Ectodermal cell (in vitro differentiated cells): ENCODE measurements around the gene PFKL.

ENCODE experiments used
- H3K27ac ChIP-seq: 2 replicates; pipeline ENCODE4 v1.7.0; 2013; ENCODE audit warnings: mild to moderate bottlenecking, low read depth, low read length; ENCODE audit not compliant: insufficient read depth, poor library complexity, severe bottlenecking
- H3K27me3 ChIP-seq: 2 replicates; pipeline ENCODE4 v1.7.0; 2013; ENCODE audit warnings: mild to moderate bottlenecking, low read length; ENCODE audit not compliant: insufficient read depth, control insufficient read depth, poor library complexity, severe bottlenecking
- H3K36me3 ChIP-seq: one replicate; pipeline ENCODE4 v1.7.0; 2013; ENCODE audit warnings: low read length; ENCODE audit not compliant: control insufficient read depth, insufficient read depth
- H3K4me1 ChIP-seq: one replicate; pipeline ENCODE4 v1.7.0; 2013; ENCODE audit warnings: low read length; ENCODE audit not compliant: control insufficient read depth, insufficient read depth
- H3K4me3 ChIP-seq: 2 replicates; pipeline ENCODE4 v1.7.0; 2013; ENCODE audit warnings: low read depth, low read length, control low read depth; ENCODE audit not compliant: insufficient read depth
- H3K9me3 ChIP-seq: 2 replicates; pipeline ENCODE4 v1.7.0; 2013; ENCODE audit warnings: mild to moderate bottlenecking, low read length, moderate library complexity; ENCODE audit not compliant: control insufficient read depth
- WGBS, 2 experiments: methylation state at CpG; one replicate each; pipeline ENCODE4 v1.1.7; 2013; ENCODE audit warnings: missing lambda C conversion rate in 2 of 2; 5-methylcytosine and 5-hydroxymethylcytosine counted together

PFKL gene

GRCh38 chr21:44295163-44295573, 4.7 kb upstream of the PFKL start:
- no peak overlapping the region for H3K4me3 ChIP-seq
- H3K27ac ChIP-seq, result no peak overlapping the region
- H3K4me1 ChIP-seq, result no peaks in the 10 kb centered on the region
- H3K36me3 ChIP-seq, result no peaks in the 10 kb centered on the region
- H3K9me3 ChIP-seq, result no peaks in the 10 kb centered on the region
- H3K27me3 ChIP-seq, result peaks cover 18% of the 10 kb centered on the region
- 87 to 88% methylated on average over 14 of the region's 14 CpGs for WGBS, 2 experiments

GRCh38 chr21:44295646-44296045, 4.2 kb upstream of the PFKL start:
- WGBS, 2 experiments, result 76 to 78% methylated on average over 10 of the region's 10 CpGs
- peaks cover 18% of the 10 kb centered on the region for H3K27me3 ChIP-seq
- no peaks in the 10 kb centered on the region for H3K9me3 ChIP-seq
- H3K36me3 ChIP-seq, result no peaks in the 10 kb centered on the region
- no peak overlapping the region for H3K4me3 ChIP-seq
- no peaks in the 10 kb centered on the region for H3K4me1 ChIP-seq
- H3K27ac ChIP-seq, result no peak overlapping the region

DNA sequence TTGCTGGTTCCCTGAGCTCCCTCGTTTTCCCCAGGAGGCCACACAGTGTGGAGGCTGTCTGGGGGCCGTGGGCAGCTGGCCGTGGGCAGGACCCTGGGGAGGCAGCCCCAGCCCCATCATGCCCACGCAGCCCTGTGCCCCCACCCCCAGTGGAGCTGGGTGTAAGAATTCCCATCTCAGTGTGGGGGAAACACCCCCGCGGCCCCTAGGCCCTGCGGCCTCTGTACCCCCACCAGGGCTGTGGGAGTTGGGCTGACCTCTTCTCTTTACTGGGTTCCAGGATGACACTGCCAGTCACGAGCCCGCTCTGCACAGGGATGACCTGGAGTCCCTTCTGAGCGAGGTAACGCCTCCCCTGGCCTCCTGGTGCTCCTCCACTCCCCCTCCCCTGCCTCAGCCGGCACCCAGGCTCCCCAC, 3.7 kb upstream of the PFKL start:
- no peaks in the 10 kb centered on the region for H3K4me1 ChIP-seq
- 77 to 78% methylated on average over 12 of the region's 12 CpGs for WGBS, 2 experiments
- H3K27me3 ChIP-seq, result peaks cover 18% of the 10 kb centered on the region
- no peaks in the 10 kb centered on the region for H3K36me3 ChIP-seq
- H3K27ac ChIP-seq, result no peak overlapping the region
- H3K9me3 ChIP-seq, result no peaks in the 10 kb centered on the region
- H3K4me3 ChIP-seq, result no peak overlapping the region

DNA sequence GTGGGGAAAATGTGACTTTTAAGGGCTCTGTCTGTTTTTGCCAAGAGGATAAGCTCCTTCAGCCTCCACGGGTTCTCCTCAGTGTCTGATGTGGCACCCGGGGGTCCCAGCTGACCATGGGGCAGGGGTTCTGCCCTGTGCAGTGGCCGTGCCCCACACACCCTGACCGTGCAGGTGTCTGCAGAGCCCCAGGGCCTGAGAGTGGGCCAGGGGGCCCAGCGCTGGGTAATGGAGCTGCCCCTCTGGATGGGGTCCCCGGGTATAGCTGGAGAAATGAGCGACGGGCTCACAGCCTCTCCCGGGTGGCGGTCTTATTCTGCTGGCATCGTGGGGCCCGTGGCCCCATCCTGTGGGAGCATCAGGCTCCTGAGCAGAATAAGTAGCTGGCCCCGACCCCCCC, 2.9 kb upstream of the PFKL start:
- peaks cover 18% of the 10 kb centered on the region for H3K27me3 ChIP-seq
- no peaks in the 10 kb centered on the region for H3K36me3 ChIP-seq
- no peaks in the 10 kb centered on the region for H3K9me3 ChIP-seq
- H3K4me1 ChIP-seq, result no peaks in the 10 kb centered on the region
- WGBS, 2 experiments, result 84 to 88% methylated on average over 13 of the region's 13 CpGs
- no peak overlapping the region for H3K27ac ChIP-seq
- H3K4me3 ChIP-seq, result no peak overlapping the region

DNA sequence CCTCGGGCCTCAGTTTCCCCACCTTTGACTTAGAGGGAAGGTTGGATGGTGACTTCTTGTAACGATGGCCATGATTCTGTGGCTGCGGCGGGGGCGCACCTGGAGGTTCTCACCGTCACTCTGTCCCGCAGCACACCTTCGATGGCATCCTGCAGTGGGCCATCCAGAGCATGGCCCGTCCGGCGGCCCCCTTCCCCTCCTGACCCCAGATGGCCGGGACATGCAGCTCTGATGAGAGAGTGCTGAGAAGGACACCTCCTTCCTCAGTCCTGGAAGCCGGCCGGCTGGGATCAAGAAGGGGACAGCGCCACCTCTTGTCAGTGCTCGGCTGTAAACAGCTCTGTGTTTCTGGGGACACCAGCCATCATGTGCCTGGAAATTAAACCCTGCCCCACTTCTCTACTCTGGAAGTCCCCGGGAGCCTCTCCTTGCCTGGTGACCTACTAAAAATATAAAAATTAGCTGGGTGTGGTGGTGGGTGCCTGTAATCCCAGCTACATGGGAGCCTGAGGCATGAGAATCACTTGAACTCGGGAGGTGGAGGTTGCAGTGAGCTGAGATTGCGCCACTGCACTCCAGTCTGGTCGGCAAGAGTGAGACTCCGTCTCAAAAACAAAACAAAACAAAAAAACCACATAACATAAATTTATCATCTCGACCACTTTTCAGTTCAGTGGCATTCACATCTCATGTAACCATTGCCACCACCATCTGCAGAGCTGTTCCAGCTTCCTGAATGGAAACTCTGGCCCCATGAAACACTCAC, 2.1 kb upstream of the PFKL start:
- Histone ChIP-seq H3K27me3 (peaks cover 18% of the 10 kb centered on the region), H3K4me3 (no peak overlapping the region), H3K4me1 (no peaks in the 10 kb centered on the region), H3K27ac (no peak overlapping the region), H3K9me3 (no peaks in the 10 kb centered on the region), H3K36me3 (no peaks in the 10 kb centered on the region)
- 40% methylated on average over 22 of the region's 22 CpGs for WGBS, 2 experiments

- no peaks in the 10 kb centered on the region for H3K36me3 ChIP-seq
- no peak overlapping the region for H3K27ac ChIP-seq
- H3K4me3 ChIP-seq, result no peak overlapping the region
- 89 to 92% methylated on average over 2 of the region's 2 CpGs for WGBS, 2 experiments
- H3K4me1 ChIP-seq, result peaks cover under 1% of the 10 kb centered on the region
- peaks cover 18% of the 10 kb centered on the region for H3K27me3 ChIP-seq
- no peaks in the 10 kb centered on the region for H3K9me3 ChIP-seq
These were observed 1.6 kb upstream of the PFKL start for GRCh38 chr21:44298301-44298700.

DNA sequence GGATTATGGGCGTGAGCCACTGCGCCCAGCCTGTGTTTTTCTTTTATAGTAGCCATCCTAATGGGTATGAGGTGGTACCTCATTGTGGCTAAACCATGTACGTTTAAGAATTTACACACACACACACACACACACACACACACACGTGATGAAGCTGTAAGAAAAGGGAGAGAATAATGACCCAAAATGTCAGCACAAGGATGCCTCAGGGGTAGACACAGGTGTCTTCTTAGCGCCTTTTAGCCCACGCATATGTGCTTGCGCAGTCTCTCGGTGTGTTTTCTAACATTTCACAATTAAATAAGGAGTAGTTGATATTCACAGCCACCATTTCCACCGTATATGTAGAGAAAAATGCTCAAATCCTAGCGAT, 782 bp upstream of the PFKL start:
- Histone ChIP-seq H3K9me3 (no peaks in the 10 kb centered on the region), H3K27ac (no peak overlapping the region), H3K36me3 (no peaks in the 10 kb centered on the region), H3K4me1 (peaks cover 8% of the 10 kb centered on the region), H3K4me3 (peak overlapping the region; percentile 64), H3K27me3 (peaks cover 18% of the 10 kb centered on the region)
- WGBS, 2 experiments, result 26 to 38% methylated on average over 7 to 8 of the region's 10 CpGs

DNA sequence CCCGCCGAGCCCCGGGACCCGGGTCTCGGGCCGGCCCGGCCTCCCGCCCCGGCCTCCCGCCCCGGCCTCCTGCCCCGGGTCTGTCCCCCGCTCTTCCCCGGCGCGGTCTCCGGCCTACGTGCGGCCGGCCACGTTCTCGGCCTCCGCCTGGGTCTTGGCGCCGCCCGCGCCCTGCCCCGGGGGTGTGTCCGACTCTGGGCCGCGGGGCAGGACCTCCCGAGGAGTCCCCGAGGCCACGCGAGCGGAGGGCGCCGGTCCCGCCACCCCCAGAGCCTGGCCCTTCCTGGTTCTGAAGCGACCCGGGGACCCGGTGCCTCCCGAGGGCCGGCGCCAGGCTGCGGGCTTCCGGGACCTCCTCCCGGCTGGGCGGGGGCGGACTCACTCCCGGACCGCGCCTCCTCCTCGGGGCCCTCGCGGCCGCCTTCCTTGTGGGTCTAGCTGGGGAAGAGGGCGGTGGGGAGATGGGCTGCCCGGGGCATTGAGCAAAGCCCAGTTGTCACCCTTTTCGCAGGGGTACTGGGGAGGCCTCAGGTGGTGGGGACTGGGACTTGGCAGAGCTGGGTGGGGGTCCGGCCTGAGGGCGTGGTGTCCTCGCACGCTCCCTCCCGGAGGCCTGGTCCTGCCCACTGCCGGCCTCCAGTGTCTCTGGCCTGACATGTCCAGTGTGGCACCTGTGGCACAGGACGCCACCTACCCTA, 558 bp downstream of the PFKL start:
- Histone ChIP-seq H3K36me3 (no peaks in the 10 kb centered on the region), H3K27ac (no peak overlapping the region)
- 2 to 4% methylated on average over 67 of the region's 67 CpGs for WGBS, 2 experiments

DNA sequence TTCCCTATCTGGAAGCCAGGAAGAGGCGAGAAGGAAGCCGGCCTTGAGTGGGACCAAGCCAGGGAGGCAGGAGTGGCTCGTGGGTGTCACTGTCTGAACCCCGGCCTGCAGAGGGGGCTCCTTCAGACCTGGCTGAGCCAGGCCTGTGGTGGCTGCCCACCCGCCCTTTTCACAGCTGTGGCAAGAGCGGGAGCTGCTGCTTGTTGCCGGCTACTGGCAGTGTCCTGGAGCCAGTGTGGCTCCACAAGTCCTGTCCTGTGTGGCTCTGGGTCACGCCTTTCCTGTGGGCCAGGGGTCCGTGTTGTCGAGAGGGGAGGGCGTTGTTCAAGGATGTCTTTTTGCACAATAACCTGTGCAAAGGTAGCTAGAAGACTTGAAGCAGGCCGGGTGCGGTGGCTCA, 1.3 kb downstream of the PFKL start:
- H3K27ac ChIP-seq, result no peak overlapping the region
- no peaks in the 10 kb centered on the region for H3K9me3 ChIP-seq
- WGBS, 2 experiments, result 89 to 92% methylated on average over 13 of the region's 13 CpGs
- H3K27me3 ChIP-seq, result peaks cover 18% of the 10 kb centered on the region
- H3K36me3 ChIP-seq, result no peaks in the 10 kb centered on the region
- peak overlapping the region; percentile 64 for H3K4me3 ChIP-seq
- H3K4me1 ChIP-seq, result peaks cover 17% of the 10 kb centered on the region

More for the DNA sequence above, 558 bp downstream of the PFKL start:
- Histone ChIP-seq H3K4me3 (peak overlapping the region; percentile 64), H3K9me3 (no peaks in the 10 kb centered on the region), H3K27me3 (peaks cover 18% of the 10 kb centered on the region), H3K4me1 (peaks cover 17% of the 10 kb centered on the region)

- H3K4me3 ChIP-seq, result no peak overlapping the region
- H3K27ac ChIP-seq, result no peak overlapping the region
- no peaks in the 10 kb centered on the region for H3K9me3 ChIP-seq
- H3K36me3 ChIP-seq, result no peaks in the 10 kb centered on the region
- peaks cover 18% of the 10 kb centered on the region for H3K27me3 ChIP-seq
- H3K4me1 ChIP-seq, result peaks cover 22% of the 10 kb centered on the region
- whole genome bisulfite sequencing, 2 experiments, result 91 to 93% methylated on average over 9 of the region's 9 CpGs
These were observed 2.1 kb downstream of the PFKL start for GRCh38 chr21:44301961-44302406.
